T-helper 1 cell (primary cell): ENCODE results near the gene CDH8.

ENCODE experiments used
- DNase-seq, 5 donors: peaks; one replicate each; pipeline ENCODE4 v3.0.0-alpha.2; 2012 to 2020

The CDH8 gene

DNA sequence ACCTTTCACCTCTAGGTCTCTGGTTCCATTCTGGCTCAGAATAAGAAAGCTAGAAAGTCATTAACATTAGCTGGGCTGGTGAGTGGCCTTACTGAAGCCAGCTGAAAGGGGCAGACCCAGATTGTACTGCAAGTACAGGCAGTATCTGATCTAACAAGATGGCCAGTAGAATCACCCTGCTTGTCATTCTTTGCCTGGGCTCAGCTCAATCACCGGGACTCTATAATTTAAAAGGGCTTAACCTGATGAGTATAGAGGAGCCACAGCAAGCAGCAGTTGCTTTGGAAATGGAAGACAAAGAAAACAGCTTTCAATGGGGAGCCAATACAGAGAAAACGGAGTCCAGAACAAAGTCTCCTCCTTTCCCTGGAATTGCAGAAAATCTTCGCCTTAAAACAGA lies 13.6 kb downstream of the CDH8 start:
- no peak for DNase-seq

DNA sequence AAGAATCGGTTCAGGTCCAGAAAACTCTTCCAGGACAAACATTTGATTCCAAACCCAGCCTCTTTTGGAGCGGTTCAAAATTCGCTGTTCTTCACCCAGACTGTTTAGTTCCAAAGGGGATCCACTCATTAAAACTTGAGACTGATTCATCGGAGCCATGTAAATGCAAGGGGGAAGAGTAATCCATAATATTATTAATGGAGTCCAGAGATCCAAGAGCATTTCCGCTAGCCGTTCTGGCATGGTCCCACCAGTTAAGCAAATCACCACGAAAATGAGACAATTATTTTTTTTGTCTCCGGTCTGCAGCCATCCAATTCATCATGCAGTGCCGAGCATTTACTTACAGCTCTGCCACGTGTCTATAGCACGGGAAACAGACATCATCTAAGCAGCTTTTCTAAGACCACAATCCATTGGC lies 15.1 kb downstream of the CDH8 start:
- DNase-seq, result no peak

DNA sequence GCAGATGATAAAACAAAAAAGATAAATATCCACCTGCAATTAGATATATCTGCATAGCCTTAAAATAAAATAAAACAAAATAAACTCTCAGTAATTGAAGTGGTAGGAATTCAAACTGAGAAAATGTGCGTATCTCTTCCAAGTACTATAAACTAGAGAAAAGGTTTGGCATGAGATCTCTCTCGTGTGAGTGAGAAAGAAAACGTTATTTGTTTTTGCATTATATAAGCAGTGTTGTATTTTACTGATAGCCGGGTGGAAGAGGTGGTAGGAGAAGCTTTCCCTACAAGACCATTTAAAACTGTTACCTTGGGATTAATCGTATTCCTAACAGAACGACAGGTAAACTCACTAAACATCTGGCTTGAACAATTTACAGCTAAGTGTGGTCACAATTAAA lies 15.6 kb downstream of the CDH8 start:
- no peak for DNase-seq

- DNase-seq, result no peak
These were observed 16.4 kb downstream of the CDH8 start for GRCh38 chr16:62019851-62020250.

DNA sequence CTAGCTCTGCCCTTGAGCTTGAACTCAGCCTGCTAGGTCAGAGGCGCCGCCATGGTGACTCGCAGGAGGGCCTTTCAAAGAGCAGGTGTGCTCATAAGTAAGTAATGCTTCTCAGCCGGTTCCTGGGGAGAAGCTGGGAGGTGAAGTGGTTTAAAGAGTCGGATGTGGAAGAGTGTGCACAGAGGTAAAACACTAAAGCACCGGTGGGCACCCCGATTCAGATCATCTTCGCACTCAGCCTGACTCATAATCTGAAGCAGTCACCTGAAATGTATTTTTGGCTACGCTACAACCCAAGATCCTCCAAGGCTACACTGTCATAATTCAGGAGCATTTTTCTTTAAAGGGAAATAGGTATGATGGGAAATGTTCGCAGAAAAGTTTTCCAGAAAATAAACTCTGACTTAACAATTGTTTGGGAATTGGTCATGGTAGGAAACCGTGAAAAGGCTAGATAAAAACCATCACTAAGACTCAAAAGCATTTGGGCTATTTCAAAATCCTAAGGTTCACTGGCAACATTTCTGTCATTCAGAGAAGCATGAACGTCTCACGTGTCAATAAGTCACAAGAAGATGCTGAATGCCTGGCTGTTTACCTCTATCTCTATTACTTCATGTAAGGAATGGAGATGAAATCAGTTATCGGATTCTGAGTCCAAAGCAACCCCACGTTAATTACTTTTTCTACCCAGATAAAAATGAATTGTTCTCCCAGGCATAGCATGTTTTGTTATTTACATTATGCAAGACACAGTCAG lies 17.8 kb downstream of the CDH8 start:
- DNase-seq, result no peak

DNA sequence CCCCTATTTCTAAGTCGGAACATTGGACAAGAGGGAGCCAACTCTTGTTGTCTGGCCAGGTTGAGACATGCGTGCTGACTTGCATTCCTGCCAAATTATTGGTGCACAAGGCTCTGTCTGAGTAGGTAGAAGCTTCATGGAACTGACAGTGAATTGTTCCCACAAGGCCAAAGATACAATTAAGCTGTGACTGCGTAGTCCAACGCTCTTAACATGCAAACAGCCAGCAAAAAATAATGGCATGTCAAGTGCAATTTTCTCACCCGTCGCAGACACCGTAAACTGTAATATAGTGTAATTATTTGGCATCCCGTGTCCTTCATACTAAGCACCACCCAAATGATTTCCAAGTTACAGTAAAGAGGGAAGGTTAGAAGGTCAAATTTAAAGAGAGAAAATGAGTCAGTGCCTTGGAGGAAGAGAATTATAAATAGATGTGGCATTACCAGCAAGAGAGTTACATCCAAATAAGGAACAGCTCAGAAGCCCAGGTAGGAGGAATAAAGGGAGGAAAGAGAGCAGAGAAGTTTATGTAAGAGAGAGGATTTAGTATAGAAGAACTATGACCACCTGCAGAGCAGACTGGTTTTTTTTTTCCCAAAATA lies 21.8 kb downstream of the CDH8 start:
- no peak for DNase-seq

- no peak for DNase-seq
These were observed 26.1 kb downstream of the CDH8 start for GRCh38 chr16:62010186-62010585.

DNA sequence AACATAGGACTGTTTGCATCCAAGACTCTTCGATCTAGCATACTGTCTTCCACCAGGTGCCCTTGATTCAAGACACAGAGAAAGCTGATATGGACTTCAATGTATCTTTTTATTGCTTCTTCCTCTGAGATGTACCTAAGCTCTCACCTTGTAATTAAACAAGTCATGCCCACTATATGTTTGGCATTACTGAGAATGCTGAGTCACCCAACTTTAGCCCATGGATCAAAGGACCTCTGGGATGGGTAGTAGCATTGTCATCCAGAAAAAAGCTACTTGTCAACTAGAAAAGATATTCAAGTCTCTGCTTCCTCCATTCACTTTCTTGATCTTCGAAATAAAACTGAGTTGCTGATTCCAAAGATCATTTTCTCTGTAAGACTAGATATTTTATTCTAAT lies 37.8 kb downstream of the CDH8 start:
- DNase-seq, result no peak

DNA sequence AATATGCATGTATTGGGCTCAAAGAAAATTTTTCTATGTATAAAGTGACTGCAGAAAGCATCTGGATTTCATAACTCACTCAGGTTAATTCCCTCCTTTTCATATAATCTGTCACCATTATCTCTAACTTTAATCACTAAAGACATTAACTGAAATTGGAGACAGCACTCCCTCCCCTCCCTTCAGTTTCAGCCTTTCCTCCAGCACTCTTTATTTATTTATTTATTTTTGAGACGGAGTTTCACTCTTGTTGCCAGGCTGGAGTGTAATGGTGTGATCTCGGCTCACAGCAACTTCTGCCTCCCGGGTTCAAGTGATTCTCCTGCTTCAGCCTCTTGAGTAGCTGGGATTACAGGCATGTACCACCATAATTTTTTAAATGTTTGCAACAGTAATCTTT lies 43.1 kb downstream of the CDH8 start:
- no peak for DNase-seq

GRCh38 chr16:61987474-61988012 lies 48.7 kb downstream of the CDH8 start:
- DNase-seq, result no peak

DNA sequence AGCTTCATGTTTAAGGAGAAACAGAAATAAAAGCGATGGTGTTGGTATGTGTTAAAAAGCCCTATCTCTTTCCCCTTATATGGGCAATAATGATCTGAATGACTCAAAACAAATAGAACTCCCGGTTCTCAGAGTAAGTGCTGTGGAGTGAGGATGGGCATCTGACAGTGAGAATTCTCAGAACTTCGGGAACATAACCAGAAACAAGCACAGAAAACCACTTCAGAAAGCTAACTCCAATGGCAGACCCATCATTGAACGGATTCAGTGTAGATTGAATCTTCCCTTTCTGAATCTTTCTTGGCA lies 67.2 kb downstream of the CDH8 start:
- no peak for DNase-seq

- no peak for DNase-seq
These were observed 67.8 kb downstream of the CDH8 start for GRCh38 chr16:61968242-61969076.

DNA sequence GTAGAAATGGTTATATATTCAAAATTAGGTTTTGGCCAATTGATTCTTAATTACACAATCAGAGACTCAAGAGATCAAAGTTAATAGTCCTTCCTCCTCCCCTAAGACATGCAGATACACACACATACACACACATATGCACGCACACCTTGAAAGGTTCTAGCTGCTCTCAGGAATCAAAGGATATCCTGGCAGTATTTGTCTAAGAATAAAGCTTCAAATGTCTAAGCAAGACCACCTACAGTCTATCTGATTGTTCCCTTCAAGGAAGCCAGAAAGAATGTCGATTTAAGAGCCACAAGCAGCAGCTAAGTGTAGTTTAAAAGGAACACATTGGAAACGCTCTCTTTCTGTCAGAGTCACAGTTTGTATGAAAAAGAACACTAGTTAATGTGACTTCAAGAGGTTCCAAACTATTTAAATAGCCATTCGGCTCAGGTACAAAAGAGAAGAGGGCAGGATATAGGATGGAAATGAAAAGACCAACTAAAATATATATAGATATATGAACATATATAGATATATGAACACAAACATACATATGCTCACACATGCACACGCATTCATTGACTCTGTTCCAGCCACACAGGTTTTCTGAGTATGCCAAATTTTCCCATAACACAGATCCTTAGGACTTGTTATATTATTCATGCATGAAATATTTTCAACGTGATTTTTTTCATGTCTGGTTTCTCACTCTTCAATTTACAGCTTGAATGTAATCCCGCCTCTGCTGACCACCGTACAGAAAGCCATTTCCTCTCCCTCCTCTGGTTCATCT lies 79.0 kb downstream of the CDH8 start:
- DNase-seq, result no peak

DNA sequence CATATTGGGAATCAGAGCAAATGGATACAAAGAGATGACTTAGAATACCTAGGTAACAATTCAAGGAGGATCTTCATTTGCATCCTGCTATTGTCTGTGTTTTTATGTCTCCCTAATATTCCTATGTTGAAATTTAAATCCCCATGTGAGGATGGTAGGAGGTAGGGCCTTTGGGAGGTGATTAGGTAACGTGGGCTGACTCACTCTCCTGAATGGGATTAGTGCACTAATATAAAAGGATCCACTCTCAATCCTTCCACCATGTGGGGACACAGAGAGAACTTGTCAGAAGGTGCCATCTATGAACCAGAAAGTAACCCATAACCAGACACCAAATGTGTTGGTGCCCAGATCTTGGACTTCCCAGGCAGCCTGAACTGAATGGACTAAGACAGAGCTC lies 83.4 kb downstream of the CDH8 start:
- DNase-seq, result no peak

DNA sequence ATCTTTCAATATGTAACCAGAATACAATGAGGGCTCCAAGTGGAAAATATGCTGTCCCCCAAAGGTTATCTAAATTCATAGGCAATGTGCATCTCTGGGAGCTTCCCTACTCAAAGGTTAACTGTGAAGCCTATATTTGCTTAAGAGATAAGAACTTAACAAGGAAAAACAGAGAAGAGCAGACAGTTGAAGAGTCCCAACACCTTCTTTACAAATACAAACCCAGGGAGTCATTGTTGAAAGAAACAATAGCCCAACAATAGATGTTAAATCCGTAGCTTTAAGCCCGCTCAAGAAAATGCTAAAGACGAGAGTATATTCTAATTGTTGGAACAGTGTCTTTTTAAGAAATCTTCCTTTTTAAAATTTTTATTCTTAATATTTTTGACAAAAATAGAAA lies 87.8 kb downstream of the CDH8 start:
- no peak for DNase-seq

DNA sequence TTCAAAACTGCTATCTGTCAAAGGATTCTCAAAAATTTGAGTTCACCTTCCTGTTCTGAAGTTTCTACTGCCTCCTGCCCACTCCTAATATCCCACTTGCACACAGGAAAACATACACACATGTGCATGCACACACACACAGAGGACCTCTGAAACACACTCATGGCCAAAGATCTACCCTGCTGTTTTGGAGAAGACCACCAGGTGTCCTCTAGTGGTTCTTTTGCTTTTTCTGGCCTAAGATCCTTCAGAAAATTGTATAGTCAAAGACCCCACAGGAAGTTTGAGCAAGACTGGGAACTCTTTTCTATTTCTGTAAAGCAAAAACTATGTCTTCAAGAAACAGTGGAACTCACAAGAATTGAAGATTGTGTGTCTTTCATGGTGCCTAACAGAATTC lies 90.2 kb downstream of the CDH8 start:
- DNase-seq, result no peak

- no peak for DNase-seq
These were observed 90.7 kb downstream of the CDH8 start for GRCh38 chr16:61945511-61945910.

DNA sequence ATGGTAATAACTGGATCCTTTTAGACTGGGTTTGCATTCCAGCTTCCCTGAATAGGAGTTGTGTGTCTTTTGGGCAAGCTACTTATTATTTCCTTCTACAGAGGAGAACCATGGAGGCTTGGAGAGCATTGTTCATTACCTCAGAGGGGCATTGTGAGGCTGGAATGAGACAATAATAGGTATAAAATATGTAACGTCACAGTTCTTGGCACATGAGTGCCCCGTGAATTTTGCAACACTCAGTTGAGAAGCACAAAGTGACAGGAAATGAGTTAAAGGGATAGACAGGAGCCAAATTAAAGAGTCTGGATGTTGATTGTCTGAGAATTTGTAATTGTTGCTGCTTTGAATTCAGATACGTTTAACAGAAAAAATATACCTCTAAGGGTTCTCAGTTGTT lies 92.2 kb downstream of the CDH8 start:
- DNase-seq, result no peak

GRCh38 chr16:61940611-61941010 lies 95.6 kb downstream of the CDH8 start:
- no peak for DNase-seq

- no peak for DNase-seq
These were observed 98.6 kb downstream of the CDH8 start for GRCh38 chr16:61937646-61938045.

- DNase-seq, result no peak
These were observed 99.7 kb downstream of the CDH8 start for GRCh38 chr16:61936522-61936921.

DNA sequence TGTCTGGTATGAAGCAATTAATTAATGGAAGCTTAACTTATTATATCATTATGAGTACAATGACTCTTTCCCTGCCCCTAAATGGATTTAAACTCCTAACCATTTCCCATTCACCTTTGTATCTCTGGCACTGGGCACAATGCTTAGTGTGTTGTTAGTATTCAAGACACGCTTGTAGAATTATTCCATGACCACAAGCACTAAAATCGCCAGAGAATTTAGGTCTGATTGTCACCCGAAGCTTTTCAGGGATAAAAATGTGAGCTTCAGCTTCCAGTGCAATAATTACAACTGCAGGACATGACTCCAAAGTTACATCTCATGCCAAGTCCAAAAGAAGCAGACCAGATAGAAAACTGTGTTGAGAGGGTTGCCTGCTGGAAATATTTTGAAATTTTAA lies 101.6 kb downstream of the CDH8 start:
- DNase-seq, result no peak

DNA sequence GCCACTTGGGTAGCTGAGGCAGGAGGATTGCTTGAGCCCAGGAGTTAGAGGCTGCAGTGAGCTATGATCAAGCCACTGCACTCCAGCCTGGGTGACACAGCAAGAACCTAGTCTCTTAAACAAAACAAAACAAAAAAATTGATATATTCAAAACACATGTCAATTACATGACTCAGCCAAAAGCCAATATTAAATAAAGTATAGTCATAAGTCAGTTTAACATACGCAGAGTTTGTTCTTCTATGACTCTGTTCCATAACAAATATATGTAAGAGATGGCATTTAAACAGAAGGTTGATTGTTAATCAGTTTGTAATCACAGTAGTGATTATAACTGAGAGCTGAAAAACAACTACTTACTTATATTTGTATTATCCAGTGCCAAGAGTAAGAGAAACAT lies 106.5 kb downstream of the CDH8 start:
- no peak for DNase-seq
